Stimulated activated CD4-positive, alpha-beta T cell treated with anti-CD3 and anti-CD28 coated beads, Interleukin-4, amount 100 ng/mL, for 4 hours (primary cell): ENCODE data around the gene LRRC8D.
"Not testable (repeated sequence)": the region's sequence is repeated elsewhere in the genome, so short reads cannot be mapped to it uniquely, and the experiment has no call there.

Experiments
- DNase-seq, 2 experiments: peaks; one replicate each; pipeline ENCODE4 v3.0.0-alpha.2; 2020

Gene LRRC8D

GRCh38 chr1:89918794-89919155 lies 97.9 kb downstream of the LRRC8D start:
- no peak for DNase-seq

- no peak for DNase-seq
These were observed 98.3 kb downstream of the LRRC8D start for GRCh38 chr1:89919174-89919573.

GRCh38 chr1:89922911-89923310 lies 102.1 kb downstream of the LRRC8D start:
- DNase-seq, result no peak

GRCh38 chr1:89923517-89923916 lies 102.7 kb downstream of the LRRC8D start:
- no peak for DNase-seq

GRCh38 chr1:89924075-89924474 lies 103.2 kb downstream of the LRRC8D start:
- DNase-seq, result not testable (repeated sequence)

- DNase-seq, result no peak
These were observed 106.2 kb downstream of the LRRC8D start for GRCh38 chr1:89927049-89927448.

GRCh38 chr1:89927478-89927877 lies 106.6 kb downstream of the LRRC8D start:
- DNase-seq, result no peak

GRCh38 chr1:89928506-89928905 lies 107.7 kb downstream of the LRRC8D start:
- DNase-seq, result no peak

- DNase-seq, result no peak
These were observed 108.7 kb downstream of the LRRC8D start for GRCh38 chr1:89929467-89930063.

GRCh38 chr1:89930579-89930978 lies 109.7 kb downstream of the LRRC8D start:
- no peak for DNase-seq

- no peak for DNase-seq
These were observed 111.1 kb downstream of the LRRC8D start for GRCh38 chr1:89931964-89932363.

- no peak for DNase-seq
These were observed 111.9 kb downstream of the LRRC8D start for GRCh38 chr1:89932598-89933364.

- no peak for DNase-seq
These were observed 113.6 kb downstream of the LRRC8D start for GRCh38 chr1:89934461-89934860.

GRCh38 chr1:89935235-89935634 lies 114.4 kb downstream of the LRRC8D start:
- DNase-seq, result no peak

GRCh38 chr1:89936694-89937093 lies 115.9 kb downstream of the LRRC8D start:
- DNase-seq, result no peak

GRCh38 chr1:89938171-89939055 lies 117.6 kb downstream of the LRRC8D start:
- no peak for DNase-seq

GRCh38 chr1:89939059-89939570 lies 118.3 kb downstream of the LRRC8D start:
- DNase-seq, result no peak

- no peak for DNase-seq
These were observed 119.0 kb downstream of the LRRC8D start for GRCh38 chr1:89939693-89940438.

- DNase-seq, result no peak
These were observed 120.4 kb downstream of the LRRC8D start for GRCh38 chr1:89941110-89941766.

- no peak for DNase-seq
These were observed 121.2 kb downstream of the LRRC8D start for GRCh38 chr1:89942014-89942413.

- DNase-seq, result no peak
These were observed 122.2 kb downstream of the LRRC8D start for GRCh38 chr1:89942825-89943658.
